Forelimb muscle (tissue), 1 donor: Measurements from ENCODE around the gene TTC38. TPM values are rescaled to one million over a fixed set of nuclear protein-coding genes. Genes with fewer than 3 reads are reported as not detected.

Experiments
- DNase-seq: peaks from one replicate; pipeline ENCODE4 v3.0.0-alpha.2; 2013; ENCODE audit warnings: low read depth
- polyA plus RNA-seq: library from polyadenylated mRNA; unstranded; fragments of 120-200 nt; gene quantifications from one replicate; pipeline ENCODE4 v1.2.1, GENCODE V29; 2013; ENCODE audit not compliant: insufficient read length

The TTC38 gene
- polyA plus RNA-seq, 1 donor, result 18.2 TPM

DNA sequence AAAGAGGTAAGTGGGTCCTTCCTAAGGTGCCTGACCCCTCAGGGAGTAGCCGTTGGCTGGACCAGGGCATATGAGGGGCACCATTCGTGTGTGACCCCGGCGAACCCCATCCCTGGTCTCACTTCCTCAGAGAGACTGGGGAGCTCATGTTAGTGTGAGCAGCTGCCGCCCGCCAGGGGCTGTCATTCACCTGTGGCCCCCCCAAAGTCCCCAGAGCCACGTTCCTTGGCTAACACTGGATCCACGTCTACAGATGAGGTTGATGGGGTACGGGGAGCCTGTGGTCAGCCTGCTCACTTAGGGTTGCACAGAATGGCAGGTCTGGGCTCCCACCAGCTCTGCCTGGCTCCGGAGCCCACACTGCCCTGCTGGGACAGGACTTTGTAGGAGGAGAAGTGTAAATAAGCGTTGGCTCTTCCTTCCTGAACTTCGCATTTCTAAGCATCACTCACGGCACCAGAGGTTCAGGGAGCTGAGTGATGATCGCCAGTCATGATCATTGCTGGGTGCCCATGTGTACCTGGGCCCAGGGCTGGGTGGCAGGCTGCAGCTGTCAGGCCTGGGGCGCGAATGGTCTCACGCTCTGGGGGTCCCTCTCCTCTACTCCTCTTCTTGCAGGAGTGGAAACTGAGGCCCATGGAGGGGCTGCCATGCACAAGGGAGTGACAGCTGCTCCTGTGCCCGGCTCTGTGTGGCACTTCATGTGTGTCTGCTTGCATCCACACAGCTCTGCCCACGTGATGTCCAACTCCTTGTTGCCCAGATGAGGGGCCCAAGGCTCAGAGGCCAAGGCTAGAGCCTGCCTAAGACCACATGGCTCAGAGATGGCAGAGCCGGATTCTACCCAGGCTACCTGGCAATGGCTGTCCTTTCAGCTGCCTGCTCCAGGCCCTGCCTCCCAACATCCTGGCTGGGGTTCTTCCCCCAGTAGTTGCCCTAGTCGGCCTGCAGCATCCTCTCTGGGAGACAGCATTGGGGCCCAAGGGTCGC is 11.1 kb downstream of the TTC38 start:
- DNase-seq, result no peak

DNA sequence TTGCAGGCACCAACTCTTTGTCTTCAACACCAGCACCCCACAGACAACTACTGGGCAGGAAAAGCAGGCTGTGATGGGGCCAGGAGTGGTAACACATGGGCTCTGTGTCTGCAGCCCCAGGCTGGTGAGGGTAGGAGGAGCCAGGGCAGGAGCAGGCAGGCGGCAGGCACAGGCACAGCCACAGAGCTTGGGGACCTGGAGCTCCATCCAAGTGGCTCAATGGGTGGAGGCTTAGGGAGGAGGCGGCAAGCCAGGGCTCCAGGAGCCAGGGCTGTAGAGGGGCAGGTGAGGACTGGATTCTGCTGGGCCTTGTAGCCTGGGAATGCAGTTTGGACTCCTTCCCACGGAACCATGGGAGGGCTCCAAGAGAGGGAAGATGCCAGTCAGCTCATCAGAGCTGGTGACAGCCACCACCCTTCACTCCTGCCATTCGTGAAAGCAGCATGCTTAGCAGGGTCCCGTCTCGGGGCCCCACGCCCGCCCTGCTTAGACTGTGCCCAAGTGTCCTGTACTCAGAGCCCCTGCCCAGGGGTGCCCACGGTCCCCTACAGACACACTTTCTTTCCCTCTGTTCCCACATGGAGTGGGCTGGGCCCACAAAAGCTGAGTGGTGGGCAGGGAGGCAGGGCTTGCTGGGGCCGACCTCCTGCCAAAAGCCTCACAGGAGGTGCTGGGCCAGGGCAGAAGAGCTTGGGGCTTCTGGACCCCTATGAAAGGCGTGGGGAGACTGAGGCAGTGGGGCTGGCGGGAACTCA is 12.4 kb downstream of the TTC38 start:
- no peak for DNase-seq

- DNase-seq, result no peak
Observed at GRCh38 chr22:46280999-46281623, 13.3 kb downstream of the TTC38 start.

- DNase-seq, result no peak
Observed at GRCh38 chr22:46281866-46282678, 14.3 kb downstream of the TTC38 start.

GRCh38 chr22:46286006-46286405 is 18.2 kb downstream of the TTC38 start:
- DNase-seq, result no peak

DNA sequence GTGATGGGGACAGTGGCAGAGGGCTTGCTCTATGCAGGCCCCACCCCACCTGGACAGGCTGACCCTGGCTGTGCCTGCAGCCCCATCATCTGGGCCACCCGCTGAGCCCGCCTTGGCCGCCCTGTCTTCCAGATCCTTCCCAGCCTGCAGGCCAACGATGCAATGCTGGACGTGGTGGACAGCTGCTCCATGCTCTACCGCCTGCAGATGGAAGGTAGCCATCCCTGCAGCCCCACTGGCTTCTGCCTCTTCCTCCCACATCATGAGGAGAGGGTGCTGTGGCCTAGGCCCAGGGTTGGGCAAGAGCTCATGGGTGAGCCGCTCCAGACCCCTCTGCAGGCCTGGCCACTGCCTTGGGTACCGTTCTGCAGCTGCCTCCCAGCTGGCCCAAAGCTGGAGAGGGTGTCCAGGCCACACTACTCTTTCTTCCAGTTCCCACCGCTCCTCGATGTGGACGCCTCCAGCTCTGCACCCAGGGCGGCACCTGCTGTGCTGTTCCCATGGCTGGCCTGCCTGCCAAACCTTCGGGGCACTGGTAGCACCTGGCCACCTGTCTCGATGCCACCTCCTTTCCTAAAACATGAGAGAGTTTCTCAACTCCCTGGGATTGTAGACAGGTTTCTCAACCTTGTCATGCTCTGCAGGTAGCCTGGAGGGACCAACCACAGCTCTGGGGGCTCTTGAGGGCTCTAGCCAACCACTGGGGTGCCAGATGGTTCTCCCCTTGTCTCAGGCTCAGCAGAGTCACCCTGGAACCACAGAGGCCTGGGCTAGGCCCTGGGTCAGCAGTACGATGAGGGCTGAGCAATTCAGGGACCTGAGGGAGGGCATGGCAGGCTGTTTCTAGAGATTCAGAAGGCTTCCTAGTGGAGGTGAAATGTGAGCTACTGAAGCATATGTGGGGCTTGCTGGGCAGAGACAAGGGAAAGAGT is 19.4 kb downstream of the TTC38 start:
- no peak for DNase-seq

GRCh38 chr22:46287873-46288751 is 20.3 kb downstream of the TTC38 start:
- no peak for DNase-seq

GRCh38 chr22:46288846-46289243 is 21.0 kb downstream of the TTC38 start:
- DNase-seq, result no peak

GRCh38 chr22:46289244-46289891 is 21.6 kb downstream of the TTC38 start:
- no peak for DNase-seq

DNA sequence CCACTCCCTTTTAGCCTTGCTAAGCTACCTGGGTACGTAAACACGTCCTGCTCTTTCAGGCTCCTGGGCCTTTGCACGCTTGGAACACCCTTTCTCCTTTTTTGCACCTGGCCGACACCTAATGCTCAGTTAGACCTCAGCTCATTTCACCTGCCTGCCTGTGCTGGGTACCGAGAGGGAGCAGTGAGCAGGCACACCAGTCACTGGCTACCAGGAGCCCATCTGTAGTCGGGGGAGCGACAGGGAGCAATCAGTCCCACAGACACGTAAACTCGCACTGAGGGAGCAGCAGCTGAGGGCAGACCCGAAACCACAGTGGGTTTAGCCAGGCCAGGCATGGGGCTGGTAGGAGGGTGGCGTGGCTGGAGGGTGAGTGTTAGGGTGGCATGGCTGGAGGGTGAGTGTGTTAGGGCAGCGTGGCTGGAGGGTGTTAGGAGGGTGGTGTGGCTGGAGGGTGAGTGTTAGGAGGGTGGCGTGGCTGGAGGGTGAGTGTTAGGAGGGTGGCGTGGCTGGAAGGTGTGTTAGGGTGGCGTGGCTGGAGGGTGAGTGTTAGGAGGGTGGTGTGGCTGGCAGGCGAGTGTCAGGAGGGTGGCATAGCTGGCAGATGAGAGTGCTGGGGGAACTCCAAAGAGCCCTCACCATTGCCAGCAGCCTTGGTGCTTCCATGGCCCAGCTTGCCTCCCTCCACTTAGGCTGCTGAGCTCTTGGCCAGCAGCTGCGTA is 22.5 kb downstream of the TTC38 start:
- no peak for DNase-seq

DNA sequence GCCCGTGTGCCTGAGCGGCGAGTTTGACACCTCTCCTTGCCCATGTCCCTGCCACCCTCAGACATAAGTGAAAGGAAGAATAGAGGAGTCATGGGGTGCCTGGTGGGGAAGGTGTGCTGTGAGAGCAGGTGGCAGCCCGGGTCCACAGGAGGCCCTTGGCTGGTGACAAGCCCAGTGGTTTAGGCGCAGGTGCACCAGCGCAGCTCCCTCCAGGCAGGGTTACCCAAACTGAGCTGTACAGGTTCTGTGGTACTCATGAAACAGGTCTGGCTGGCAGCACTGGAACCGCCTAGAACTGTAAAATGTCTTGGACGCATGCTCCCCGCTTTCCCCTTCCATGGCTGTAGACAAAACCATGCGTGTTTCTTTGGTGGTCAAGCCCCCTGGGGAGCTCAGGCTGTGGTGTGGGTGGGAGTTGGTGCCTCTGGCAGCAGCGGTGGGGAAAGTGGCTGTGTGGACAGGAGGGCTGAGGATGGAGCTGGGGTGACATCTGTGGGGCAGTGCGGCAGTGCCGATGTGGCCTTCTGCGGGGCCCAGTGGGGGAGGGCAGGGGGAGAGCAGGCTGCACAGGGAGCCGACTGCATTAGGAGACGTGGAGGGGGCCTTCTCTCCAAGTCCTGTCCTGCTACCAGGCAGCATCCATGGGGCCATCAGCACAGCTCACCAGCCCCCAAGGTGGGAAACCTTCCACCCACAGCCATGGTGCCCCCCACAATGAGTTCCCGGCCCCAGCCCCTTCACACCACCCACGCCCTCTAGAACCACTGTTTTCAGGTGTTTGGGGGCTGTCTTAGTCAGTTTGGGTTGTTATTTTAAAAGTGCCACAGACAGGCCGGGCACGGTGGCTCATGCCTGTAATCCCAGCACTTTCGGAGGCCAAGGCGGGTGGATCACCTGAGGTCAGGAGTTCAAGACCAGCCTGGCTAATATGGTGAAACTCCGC is 23.3 kb downstream of the TTC38 start:
- DNase-seq, result no peak

GRCh38 chr22:46292173-46292572 is 24.4 kb downstream of the TTC38 start:
- no peak for DNase-seq

DNA sequence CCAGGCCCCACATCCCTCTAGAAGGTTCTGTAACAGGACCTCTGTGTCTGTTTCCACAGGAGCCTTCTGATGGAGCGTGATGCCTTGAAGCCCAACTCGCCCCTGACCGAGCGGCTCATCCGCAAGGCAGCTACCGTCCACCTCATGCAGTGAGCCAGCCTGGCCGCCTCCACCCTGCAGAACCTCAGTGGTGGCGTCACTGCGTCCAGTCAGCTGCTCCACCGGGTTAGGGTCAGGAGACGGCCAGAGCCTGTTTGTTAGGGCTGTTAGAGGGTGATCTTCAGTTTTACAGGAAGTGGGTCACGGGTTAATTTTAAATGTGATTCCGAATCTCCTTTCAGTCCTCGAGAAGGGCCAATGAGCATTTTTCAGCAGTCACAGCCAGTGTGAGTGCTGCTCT is 24.9 kb downstream of the TTC38 start:
- no peak for DNase-seq

GRCh38 chr22:46293577-46294260 is 25.9 kb downstream of the TTC38 start:
- no peak for DNase-seq

DNA sequence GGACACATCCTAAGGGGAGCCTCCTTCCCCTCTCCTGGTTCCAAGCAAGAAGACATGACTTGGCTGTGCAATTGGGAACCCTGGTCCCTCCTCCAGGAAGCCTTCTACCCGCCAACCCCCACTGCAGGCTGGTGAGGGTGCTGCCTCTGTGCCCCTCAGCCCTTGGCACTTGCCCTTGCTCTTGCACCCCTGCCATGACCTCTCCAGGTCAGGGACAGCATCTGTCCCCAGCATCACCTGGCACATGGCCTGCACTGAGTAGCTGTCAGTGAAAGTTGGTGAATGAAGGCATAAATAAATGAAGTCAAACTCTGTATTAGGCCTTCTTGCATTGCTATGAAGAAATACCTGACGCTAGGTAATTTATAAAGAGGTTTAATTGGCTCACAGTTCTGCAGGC is 27.0 kb downstream of the TTC38 start:
- DNase-seq, result no peak

- no peak for DNase-seq
Observed at GRCh38 chr22:46295277-46295971, 27.6 kb downstream of the TTC38 start.
